ENCODE results near the gene LEFTY1. TPM values are rescaled to one million over a fixed set of nuclear protein-coding genes. Genes with fewer than 3 reads are reported as not detected.

LEFTY1 gene
- polyA plus RNA-seq, 2 donors, result 0.02 to 0.10 TPM

DNA sequence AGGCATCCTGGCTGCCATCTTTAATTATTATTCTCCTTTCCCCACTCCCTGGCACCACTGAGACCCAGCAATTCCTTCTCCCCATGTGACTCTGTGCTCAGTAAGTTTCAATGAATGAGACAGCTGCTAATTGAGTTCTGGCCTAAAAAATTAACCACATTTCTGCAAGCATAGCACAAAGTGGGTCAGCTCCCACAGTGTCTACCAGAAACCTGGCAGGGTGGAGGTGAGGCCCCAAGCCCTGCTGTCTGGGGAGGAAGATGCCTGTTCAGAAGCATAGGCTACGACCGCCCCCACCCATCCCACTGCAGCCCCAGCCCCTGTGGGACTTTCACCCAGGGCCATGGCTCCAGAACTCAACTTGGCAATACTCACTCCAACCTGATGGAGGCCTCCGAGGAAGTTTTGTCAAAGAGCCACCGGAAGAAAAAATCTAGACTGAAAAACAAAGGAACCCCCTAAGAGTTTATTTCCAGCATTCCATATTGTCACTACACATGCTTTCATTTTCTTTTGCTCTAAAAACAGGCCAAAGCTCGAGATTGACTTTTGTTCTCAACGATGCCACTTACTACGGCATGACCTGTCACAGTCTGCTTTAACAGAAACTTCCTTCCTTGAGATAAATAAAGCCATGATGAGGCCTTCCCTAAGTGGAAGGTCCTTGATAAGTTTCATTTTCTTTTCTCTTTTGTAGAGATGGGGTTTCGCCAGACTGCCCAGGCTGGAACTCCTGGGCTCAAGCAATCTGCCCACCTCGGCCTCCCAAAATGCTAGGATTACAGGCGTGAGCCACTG lies 33.2 kb downstream of the LEFTY1 start:
- no peaks in the 10 kb centered on the region for H3K27me3 ChIP-seq (ENCODE audit: control insufficient read depth in 1 of 2, insufficient read depth in 2 of 2, low read length in 2 of 2)
- 66 to 83% methylated on average over 10 of the region's 10 CpGs for WGBS, 2 donors
- no peak overlapping the region for H3K27ac ChIP-seq (ENCODE audit: low read depth in 2 of 2, low read length in 1 of 2)
- peaks cover 0 to 4% of the 10 kb centered on the region in 2 donors for H3K4me1 ChIP-seq (ENCODE audit: control insufficient read depth in 2 of 2, insufficient read depth in 2 of 2, low read length in 1 of 2)
- no peaks in the 10 kb centered on the region for H3K9me3 ChIP-seq (ENCODE audit: control insufficient read depth in 2 of 2, insufficient read depth in 1 of 2, low read depth in 1 of 2, low read length in 1 of 2)
- peaks cover 11 to 32% of the 10 kb centered on the region in 2 donors for H3K36me3 ChIP-seq (ENCODE audit: control insufficient read depth in 2 of 2, insufficient read depth in 2 of 2, low read length in 1 of 2)
- H3K4me3 ChIP-seq (ENCODE audit: low read depth in 1 of 2, low read length in 2 of 2), result no peak overlapping the region

DNA sequence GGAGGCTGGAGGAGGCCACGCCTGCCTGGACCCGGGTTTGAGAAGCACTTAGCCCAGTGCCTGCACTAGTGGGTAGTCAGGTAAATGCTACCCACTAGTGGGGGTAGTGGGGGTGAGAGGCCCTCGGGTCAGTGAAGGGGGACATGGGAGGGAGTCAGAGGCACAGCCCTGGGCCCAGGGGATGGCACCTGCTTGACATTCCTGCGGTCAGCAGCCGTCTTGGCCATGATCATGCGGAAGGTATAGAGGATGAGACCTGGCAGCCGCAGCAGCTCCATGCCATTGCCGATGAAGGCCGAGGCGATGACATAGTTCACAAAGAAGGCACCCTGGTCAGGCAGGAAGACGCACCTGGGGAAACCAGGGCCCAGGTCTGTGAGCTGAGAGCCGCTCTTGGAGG lies 35.5 kb downstream of the LEFTY1 start:
- Histone ChIP-seq H3K9me3 (ENCODE audit: control insufficient read depth in 2 of 2, insufficient read depth in 1 of 2, low read depth in 1 of 2, low read length in 1 of 2) (no peaks in the 10 kb centered on the region), H3K27me3 (ENCODE audit: control insufficient read depth in 1 of 2, insufficient read depth in 2 of 2, low read length in 2 of 2) (no peaks in the 10 kb centered on the region), H3K4me3 (ENCODE audit: low read depth in 1 of 2, low read length in 2 of 2) (no peak overlapping the region), H3K4me1 (ENCODE audit: control insufficient read depth in 2 of 2, insufficient read depth in 2 of 2, low read length in 1 of 2) (peaks cover 0 to 2% of the 10 kb centered on the region in 2 donors), H3K36me3 (ENCODE audit: control insufficient read depth in 2 of 2, insufficient read depth in 2 of 2, low read length in 1 of 2) (peaks cover 0 to 28% of the 10 kb centered on the region in 2 donors), H3K27ac (ENCODE audit: low read depth in 2 of 2, low read length in 1 of 2) (no peak overlapping the region)
- 88 to 92% methylated on average over 12 of the region's 12 CpGs for WGBS, 2 donors

DNA sequence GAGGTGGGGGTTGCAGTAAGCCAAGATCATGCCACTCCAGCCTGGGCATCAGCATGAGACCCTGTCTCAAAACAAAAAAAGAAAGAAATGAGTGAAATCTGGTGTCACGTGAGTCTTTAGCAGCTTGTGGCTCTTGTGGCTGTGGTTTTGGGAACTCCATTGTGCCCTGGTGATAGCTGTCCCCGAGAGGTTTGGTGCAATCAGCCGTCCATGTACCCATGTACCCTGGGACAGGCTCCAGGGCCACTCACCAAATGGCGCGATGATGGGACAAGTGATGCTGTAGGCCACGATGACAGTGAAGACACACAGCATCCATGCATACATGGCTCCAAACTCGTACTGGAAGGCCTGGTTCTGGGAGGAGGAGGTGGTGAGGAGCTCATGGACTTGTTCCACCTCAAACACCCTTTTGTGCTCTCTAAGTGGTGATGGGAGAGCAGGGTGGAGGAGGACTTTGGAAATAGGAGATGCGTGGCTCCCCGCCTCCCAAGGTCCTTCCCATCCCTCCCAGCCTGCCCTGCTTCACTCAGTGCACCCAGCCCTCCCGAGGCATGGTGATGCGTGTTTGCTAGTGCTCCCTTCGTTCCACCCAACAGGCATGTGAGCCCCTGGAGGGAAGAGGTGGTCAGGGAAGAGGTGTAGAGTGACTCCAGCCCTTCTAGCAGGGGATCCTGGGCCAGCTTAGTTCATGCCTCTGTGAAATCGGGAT lies 36.4 kb downstream of the LEFTY1 start:
- Histone ChIP-seq H3K4me3 (ENCODE audit: low read depth in 1 of 2, low read length in 2 of 2) (no peak overlapping the region), H3K9me3 (ENCODE audit: control insufficient read depth in 2 of 2, insufficient read depth in 1 of 2, low read depth in 1 of 2, low read length in 1 of 2) (no peaks in the 10 kb centered on the region), H3K36me3 (ENCODE audit: control insufficient read depth in 2 of 2, insufficient read depth in 2 of 2, low read length in 1 of 2) (peaks cover 0 to 34% of the 10 kb centered on the region in 2 donors), H3K27me3 (ENCODE audit: control insufficient read depth in 1 of 2, insufficient read depth in 2 of 2, low read length in 2 of 2) (no peaks in the 10 kb centered on the region), H3K27ac (ENCODE audit: low read depth in 2 of 2, low read length in 1 of 2) (no peak overlapping the region), H3K4me1 (ENCODE audit: control insufficient read depth in 2 of 2, insufficient read depth in 2 of 2, low read length in 1 of 2) (peaks cover 0 to 2% of the 10 kb centered on the region in 2 donors)
- WGBS, 2 donors, result 91 to 92% methylated on average over 13 of the region's 13 CpGs

DNA sequence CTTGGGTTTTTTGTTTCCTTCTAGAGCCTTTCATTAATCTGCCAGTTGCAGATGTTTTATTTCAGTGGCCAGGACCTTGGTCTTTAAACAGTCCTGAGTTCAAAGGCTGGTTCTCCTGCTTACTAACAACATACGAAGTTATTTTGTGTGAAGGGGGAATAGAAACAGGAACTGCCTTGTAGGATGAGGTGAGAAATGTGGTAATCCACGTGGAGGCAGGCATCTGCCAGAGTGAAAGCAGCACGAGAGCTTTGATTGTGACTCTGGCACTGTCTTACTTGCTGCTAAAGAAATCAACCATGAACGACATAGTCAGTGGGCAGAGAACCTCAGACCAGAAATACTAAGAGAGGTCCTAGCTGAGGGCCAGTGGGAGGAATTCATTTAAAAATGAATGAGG lies 37.1 kb downstream of the LEFTY1 start:
- no peak overlapping the region for H3K27ac ChIP-seq (ENCODE audit: low read depth in 2 of 2, low read length in 1 of 2)
- no peaks in the 10 kb centered on the region for H3K9me3 ChIP-seq (ENCODE audit: control insufficient read depth in 2 of 2, insufficient read depth in 1 of 2, low read depth in 1 of 2, low read length in 1 of 2)
- H3K4me3 ChIP-seq (ENCODE audit: low read depth in 1 of 2, low read length in 2 of 2), result no peak overlapping the region
- H3K36me3 ChIP-seq (ENCODE audit: control insufficient read depth in 2 of 2, insufficient read depth in 2 of 2, low read length in 1 of 2), result peaks cover 0 to 37% of the 10 kb centered on the region in 2 donors
- H3K27me3 ChIP-seq (ENCODE audit: control insufficient read depth in 1 of 2, insufficient read depth in 2 of 2, low read length in 2 of 2), result no peaks in the 10 kb centered on the region
- 36 to 48% methylated on average over 4 of the region's 4 CpGs for WGBS, 2 donors
- H3K4me1 ChIP-seq (ENCODE audit: control insufficient read depth in 2 of 2, insufficient read depth in 2 of 2, low read length in 1 of 2), result no peaks in the 10 kb centered on the region

DNA sequence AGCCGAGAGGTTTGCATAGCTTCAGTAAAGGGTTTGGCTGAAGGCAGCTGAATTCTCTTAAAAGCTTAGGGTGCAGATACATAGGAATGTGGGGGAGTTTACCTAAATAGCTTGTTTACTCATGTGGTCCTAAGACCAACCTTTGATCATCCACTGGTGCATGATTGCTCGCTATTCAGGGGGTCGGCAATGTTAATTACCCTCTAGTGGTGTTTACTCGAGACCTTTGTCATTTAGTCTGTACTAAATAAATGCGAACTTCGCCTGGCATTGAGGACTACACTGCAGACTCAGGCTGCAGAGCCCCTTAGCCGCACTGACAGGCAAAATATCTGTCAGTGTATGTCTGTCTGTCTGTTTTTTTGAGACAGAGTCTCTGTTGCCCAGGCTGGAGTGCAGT lies 38.6 kb downstream of the LEFTY1 start:
- peaks cover 3 to 6% of the 10 kb centered on the region in 2 donors for H3K4me1 ChIP-seq (ENCODE audit: control insufficient read depth in 2 of 2, insufficient read depth in 2 of 2, low read length in 1 of 2)
- no peak overlapping the region for H3K27ac ChIP-seq (ENCODE audit: low read depth in 2 of 2, low read length in 1 of 2)
- WGBS, 2 donors, result 95 to 96% methylated on average over 7 of the region's 7 CpGs
- H3K36me3 ChIP-seq (ENCODE audit: control insufficient read depth in 2 of 2, insufficient read depth in 2 of 2, low read length in 1 of 2), result peaks cover 7 to 48% of the 10 kb centered on the region in 2 donors
- no peaks in the 10 kb centered on the region for H3K27me3 ChIP-seq (ENCODE audit: control insufficient read depth in 1 of 2, insufficient read depth in 2 of 2, low read length in 2 of 2)
- no peaks in the 10 kb centered on the region for H3K9me3 ChIP-seq (ENCODE audit: control insufficient read depth in 2 of 2, insufficient read depth in 1 of 2, low read depth in 1 of 2, low read length in 1 of 2)
- no peak overlapping the region for H3K4me3 ChIP-seq (ENCODE audit: low read depth in 1 of 2, low read length in 2 of 2)

DNA sequence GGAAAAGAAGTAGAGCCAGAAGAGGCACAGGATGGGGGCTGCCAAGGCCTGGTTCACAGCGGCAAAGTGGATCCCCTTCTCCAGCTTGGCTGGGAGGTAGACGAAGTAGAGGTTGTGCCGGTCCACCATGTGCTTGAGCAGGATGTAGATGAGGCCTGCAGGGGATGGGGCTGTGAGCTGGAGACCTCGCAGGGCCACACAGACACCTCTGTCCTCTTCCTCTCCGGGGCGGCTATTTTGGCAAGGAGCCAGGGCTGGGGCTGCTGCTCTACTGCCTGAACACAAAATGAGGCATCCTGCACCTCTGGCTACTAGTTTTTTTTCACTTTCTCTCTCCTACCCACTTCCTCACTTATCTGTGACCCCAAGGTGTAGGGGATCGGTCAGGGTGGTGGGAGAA lies 39.0 kb downstream of the LEFTY1 start:
- Histone ChIP-seq H3K36me3 (ENCODE audit: control insufficient read depth in 2 of 2, insufficient read depth in 2 of 2, low read length in 1 of 2) (peaks cover 7 to 49% of the 10 kb centered on the region in 2 donors), H3K4me1 (ENCODE audit: control insufficient read depth in 2 of 2, insufficient read depth in 2 of 2, low read length in 1 of 2) (peaks cover 3 to 6% of the 10 kb centered on the region in 2 donors), H3K27me3 (ENCODE audit: control insufficient read depth in 1 of 2, insufficient read depth in 2 of 2, low read length in 2 of 2) (no peaks in the 10 kb centered on the region), H3K27ac (ENCODE audit: low read depth in 2 of 2, low read length in 1 of 2) (no peak overlapping the region), H3K4me3 (ENCODE audit: low read depth in 1 of 2, low read length in 2 of 2) (no peak overlapping the region), H3K9me3 (ENCODE audit: control insufficient read depth in 2 of 2, insufficient read depth in 1 of 2, low read depth in 1 of 2, low read length in 1 of 2) (no peaks in the 10 kb centered on the region)
- WGBS, 2 donors, result 65 to 66% methylated on average over 7 of the region's 7 CpGs

DNA sequence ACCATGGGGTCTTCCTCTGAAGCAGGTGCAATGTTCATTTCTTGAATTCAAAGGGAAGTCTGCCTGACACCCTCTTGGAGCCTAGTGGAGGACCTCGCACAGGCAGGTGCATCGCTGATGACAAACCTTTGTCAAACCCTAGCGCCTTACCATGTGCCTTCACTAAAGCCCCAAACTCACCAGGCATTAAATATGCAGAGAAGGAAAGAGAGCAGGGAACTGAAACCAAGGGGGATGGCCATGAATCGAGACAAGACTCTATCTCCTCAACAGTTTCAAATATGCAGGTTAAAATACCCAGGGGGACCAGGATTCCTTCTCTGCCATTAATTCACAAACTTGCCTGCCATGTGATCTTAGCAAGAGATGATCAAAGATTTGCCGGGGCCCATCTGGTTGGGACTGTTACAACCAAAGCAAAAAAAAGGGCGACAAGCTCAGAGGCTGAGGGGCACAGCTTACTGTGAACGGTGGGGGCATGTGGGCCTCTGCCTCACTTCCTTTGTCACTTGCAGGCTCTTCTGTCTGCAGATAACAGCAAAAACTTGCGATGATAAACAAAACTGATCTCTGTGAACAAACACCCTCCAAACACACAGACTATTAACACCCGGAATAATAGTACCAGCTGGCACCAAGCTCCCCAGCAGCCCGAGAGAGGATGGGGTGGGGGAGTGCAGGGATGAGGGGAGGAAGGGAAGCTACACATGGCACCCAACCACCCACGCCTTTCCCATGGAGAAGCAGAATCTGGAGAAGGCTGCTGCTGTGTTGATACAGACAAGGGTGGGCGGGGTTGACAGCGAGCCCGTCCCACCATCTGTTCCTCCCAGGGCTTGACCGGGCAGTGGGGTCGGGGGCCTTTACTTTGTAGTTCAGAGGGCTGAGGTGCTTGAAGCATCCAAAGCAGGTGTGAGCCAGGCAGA lies 40.7 kb downstream of the LEFTY1 start:
- Histone ChIP-seq H3K4me1 (ENCODE audit: control insufficient read depth in 2 of 2, insufficient read depth in 2 of 2, low read length in 1 of 2) (peaks cover 3 to 9% of the 10 kb centered on the region in 2 donors), H3K27ac (ENCODE audit: low read depth in 2 of 2, low read length in 1 of 2) (no peak overlapping the region), H3K36me3 (ENCODE audit: control insufficient read depth in 2 of 2, insufficient read depth in 2 of 2, low read length in 1 of 2) (peaks cover 10 to 49% of the 10 kb centered on the region in 2 donors), H3K4me3 (ENCODE audit: low read depth in 1 of 2, low read length in 2 of 2) (no peak overlapping the region), H3K27me3 (ENCODE audit: control insufficient read depth in 1 of 2, insufficient read depth in 2 of 2, low read length in 2 of 2) (no peaks in the 10 kb centered on the region), H3K9me3 (ENCODE audit: control insufficient read depth in 2 of 2, insufficient read depth in 1 of 2, low read depth in 1 of 2, low read length in 1 of 2) (no peaks in the 10 kb centered on the region)
- 54 to 68% methylated on average over 16 of the region's 16 CpGs for WGBS, 2 donors

DNA sequence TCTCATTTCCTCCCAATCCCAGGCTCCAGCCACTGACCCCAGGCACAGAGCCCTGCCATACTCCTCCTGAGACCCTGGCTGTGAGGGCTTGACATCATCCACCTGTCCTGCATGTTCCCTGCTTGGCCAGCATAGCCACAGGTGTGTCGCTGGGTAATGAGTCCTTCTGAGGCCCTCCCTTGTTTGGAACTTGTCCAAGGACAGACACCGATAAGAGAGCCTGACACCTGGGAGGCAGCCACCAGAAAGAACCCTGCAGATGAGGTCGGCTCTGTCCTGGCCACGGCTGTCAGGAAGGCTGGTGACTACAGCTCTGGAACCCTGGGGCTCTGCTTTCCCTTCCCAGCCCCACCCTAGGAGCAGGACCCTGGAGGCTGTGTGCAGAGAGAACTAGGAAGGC lies 41.3 kb downstream of the LEFTY1 start:
- Histone ChIP-seq H3K9me3 (ENCODE audit: control insufficient read depth in 2 of 2, insufficient read depth in 1 of 2, low read depth in 1 of 2, low read length in 1 of 2) (no peaks in the 10 kb centered on the region), H3K4me3 (ENCODE audit: low read depth in 1 of 2, low read length in 2 of 2) (no peak overlapping the region), H3K27me3 (ENCODE audit: control insufficient read depth in 1 of 2, insufficient read depth in 2 of 2, low read length in 2 of 2) (no peaks in the 10 kb centered on the region), H3K27ac (ENCODE audit: low read depth in 2 of 2, low read length in 1 of 2) (no peak overlapping the region), H3K36me3 (ENCODE audit: control insufficient read depth in 2 of 2, insufficient read depth in 2 of 2, low read length in 1 of 2) (peaks cover 10 to 45% of the 10 kb centered on the region in 2 donors), H3K4me1 (ENCODE audit: control insufficient read depth in 2 of 2, insufficient read depth in 2 of 2, low read length in 1 of 2) (peaks cover 3 to 9% of the 10 kb centered on the region in 2 donors)
- WGBS, 2 donors, result 38 to 46% methylated on average over 4 of the region's 4 CpGs

Data from esophagus (tissue), 2 donors.